Measurements from ENCODE around the gene SERPINB6.
"Not testable (repeated sequence)": the region's sequence is repeated elsewhere in the genome, so short reads cannot be mapped to it uniquely, and the experiment has no call there.

SERPINB6 gene

DNA sequence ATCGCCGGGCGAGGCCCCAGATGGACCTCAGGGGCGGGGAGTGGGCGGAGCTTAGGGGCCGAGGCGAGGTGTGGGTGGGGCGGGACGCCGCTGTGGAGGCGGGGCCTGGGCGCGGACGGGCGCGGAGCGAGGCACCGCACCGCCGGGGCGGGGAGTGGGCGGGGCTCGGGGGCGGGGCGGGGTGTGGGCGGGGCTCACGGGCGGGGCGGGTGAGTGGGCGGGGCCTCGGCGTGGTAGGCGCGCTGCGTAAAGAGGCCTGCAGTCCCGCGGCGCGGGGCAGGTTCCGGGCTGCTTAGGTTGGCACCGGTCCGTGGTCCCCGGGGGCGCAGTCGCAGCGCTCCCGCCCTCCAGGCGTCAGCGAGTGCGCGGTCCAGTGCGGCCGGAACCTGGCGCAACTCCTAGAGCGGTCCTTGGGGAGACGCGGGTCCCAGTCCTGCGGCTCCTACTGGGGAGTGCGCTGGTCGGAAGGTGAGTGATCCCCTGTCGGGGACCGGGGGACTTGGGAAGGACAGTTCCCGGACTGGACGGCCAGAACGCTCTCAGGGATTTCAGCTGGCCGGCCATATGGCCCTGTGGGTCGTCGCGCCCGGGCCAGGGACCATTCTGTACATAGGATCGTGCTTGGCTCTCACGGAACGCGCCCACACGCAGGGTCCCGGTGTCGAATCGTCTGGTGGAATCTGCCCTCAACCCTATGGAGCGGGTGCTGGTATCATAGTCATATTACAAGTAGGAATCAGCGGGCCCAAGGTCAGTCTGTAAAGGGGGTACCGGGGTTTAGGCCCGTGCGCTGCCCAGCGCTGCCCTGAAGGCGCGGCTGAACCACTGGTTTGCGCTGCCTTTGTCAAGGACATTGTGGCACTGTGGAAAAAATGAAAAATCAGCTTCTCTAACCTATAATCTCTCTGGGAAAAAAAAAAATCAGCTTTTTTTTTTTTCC lies 28.5 kb upstream of the SERPINB6 start, which contains the start of gene NQO2:
TSS of gene NQO2 (plus strand) at position 277 of the 940 bp plus-strand sequence. CDS start 6,659 bp downstream, outside the sequence.
- TF ChIP-seq, protein P1, sequence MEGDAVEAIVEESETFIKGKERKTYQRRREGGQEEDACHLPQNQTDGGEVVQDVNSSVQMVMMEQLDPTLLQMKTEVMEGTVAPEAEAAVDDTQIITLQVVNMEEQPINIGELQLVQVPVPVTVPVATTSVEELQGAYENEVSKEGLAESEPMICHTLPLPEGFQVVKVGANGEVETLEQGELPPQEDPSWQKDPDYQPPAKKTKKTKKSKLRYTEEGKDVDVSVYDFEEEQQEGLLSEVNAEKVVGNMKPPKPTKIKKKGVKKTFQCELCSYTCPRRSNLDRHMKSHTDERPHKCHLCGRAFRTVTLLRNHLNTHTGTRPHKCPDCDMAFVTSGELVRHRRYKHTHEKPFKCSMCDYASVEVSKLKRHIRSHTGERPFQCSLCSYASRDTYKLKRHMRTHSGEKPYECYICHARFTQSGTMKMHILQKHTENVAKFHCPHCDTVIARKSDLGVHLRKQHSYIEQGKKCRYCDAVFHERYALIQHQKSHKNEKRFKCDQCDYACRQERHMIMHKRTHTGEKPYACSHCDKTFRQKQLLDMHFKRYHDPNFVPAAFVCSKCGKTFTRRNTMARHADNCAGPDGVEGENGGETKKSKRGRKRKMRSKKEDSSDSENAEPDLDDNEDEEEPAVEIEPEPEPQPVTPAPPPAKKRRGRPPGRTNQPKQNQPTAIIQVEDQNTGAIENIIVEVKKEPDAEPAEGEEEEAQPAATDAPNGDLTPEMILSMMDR (conservative IDR thresholded peaks at IDR 0.05; ENCODE audit: control insufficient read depth, insufficient read depth, low read depth, low read length) = no peak
- H3K4me3 ChIP-seq (ENCODE audit: control insufficient read depth, low read depth, low read length) = peak within 1 kb of the TSS; percentile 65
- DNase-seq (ENCODE audit: low read depth) = peak; percentile 12

DNA sequence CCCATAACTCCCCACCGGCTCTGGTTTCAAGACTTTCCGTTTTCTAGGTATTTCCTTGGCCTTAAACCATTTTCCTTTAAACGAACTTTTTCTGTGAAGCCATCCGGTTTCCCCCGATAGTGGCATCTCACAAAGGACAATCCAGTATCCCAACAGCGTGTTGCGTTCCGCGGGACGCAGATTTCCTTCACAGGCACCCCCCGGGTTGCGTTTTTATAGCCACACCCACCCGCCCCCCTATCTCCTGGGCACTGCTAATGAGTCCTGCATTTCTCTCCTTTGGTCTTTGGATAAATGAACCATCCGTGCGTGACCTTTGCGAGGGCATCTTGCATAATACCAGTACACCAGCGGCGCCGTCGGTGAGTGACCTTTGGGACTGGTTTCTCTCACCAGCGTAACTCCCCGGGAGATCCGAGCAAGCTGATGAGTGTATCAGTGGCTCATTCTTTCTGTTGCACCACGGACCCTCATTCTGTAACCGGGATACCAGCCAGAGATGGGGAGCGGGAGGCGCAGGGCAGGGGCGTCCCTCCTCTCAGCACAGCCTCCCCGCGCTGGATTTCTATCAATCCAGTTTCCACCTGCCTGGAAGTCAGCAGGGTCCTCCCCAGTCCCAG lies 27.7 kb upstream of the SERPINB6 start:
- DNase-seq (ENCODE audit: low read depth) = peak; percentile 96
- TF ChIP-seq, protein P1 (conservative IDR thresholded peaks at IDR 0.05; ENCODE audit: control insufficient read depth, insufficient read depth, low read depth, low read length) = no peak
- H3K4me3 ChIP-seq (ENCODE audit: control insufficient read depth, low read depth, low read length) = peak overlapping the region; percentile 62

DNA sequence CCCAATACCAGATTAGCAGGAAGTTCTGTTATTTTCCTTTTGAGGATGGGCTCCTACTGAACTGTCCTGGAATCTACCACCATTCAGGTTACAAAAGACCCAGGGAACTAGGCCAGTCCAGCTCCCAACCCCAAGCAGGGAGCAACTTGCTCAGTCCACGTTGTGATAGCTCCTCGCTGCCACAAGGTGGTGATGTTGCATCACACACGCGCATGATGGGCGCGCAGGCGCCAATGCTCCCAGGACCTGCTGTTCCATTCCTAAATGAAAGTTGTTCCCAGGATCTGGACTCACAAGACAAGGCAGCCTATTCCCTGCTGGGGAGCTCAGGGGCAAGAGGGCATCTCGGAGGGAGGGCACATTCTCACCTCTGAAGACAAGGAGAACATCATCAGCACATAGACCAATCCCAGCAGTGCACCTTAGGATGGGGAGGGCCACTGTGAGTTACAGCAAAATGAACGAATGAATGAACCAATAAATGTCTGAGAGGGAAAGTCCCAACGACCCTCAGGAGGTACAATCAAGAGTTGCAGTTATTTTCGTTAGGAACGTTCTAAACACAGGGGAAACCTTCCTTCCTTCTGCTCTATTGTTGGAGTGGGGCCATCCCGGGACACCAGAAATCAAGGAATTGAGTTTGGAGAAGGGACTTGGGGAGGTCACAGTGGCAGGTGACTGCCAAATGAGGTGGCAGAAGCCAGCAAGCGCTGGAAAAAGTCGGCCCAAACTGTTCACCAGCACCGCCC lies 27.1 kb upstream of the SERPINB6 start:
- peak overlapping the region; percentile 62 for H3K4me3 ChIP-seq (ENCODE audit: control insufficient read depth, low read depth, low read length)
- TF ChIP-seq, protein P1 (conservative IDR thresholded peaks at IDR 0.05; ENCODE audit: control insufficient read depth, insufficient read depth, low read depth, low read length) = peak; percentile 40
- not testable (repeated sequence) for DNase-seq (ENCODE audit: low read depth)

DNA sequence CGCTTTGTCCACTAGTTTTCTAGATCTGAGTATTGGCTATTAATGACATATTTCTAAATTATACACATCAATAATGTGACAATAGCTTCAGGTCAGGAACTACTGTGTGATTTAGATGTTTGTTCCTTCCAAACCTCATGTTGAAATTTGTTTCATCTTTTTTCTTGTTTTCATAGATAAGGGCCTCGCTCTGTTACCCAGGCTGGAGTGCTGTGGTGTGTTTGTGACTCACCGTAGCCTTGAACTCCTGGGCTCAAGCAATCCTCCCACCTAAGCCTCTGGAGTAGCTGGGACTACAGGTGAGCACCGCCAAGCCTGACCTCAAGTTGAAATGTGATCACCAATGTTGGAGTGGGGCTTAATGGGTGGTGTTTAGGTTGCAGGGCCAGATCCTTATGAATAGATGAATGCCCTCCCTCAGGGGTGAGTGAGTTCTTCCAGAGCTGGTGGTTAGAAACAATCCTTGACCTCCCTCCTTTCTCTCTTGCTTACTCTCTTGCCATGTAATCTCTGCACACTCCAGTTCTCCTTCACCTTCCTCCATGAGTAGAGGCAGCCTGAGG lies 22.5 kb upstream of the SERPINB6 start:
- TF ChIP-seq, protein P1 (conservative IDR thresholded peaks at IDR 0.05; ENCODE audit: control insufficient read depth, insufficient read depth, low read depth, low read length) = no peak

DNA sequence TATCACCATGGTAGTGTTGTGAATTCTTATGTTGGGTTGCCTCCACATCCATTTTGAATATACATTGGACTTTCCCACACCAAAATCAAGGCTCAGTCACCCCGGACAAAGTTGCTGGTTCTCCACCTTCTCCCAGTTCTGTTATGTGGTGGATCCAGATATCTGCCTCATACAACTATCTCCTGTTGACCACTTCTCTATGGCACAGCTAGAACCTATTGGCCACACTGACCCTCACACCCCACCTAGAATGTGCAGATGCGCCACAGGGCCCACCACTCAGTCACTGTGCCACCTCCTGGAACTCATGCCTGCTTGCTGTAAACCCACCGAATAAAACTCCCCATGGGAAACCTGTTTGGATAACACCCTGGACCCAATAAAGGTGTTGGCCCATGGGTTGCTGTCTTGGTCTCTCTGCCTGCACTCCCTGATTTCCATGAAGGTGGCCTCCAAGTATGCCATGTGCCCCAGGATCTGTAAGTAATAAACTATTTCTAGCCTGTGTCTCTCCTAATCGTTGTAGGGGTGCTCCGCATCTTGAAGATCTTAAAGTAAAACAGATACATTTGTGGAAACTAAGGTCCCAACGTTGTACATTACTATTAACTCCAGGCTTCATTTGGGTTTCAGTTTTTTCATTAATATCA lies 21.1 kb upstream of the SERPINB6 start:
- no peak overlapping the region for H3K4me3 ChIP-seq (ENCODE audit: control insufficient read depth, low read depth, low read length)
- no peak for DNase-seq (ENCODE audit: low read depth)
- TF ChIP-seq, protein P1 (conservative IDR thresholded peaks at IDR 0.05; ENCODE audit: control insufficient read depth, insufficient read depth, low read depth, low read length) = no peak

More for the DNA sequence above, 22.5 kb upstream of the SERPINB6 start:
- H3K4me3 ChIP-seq (ENCODE audit: control insufficient read depth, low read depth, low read length) = no peak overlapping the region
- DNase-seq (ENCODE audit: low read depth) = no peak
